ENCODE data around the gene CLCNKB. TPM values are rescaled to one million over a fixed set of nuclear protein-coding genes. Genes with fewer than 3 reads are reported as not detected.
A peak's percentile ranks its signal among the peaks of the same experiment; 100 is the strongest.

CLCNKB gene
- total and polyA plus RNA-seq, 2 experiments from 2014 or later, result 24.8 to 55.6 TPM

GRCh38 chr1:16085522-16085921 is 41.9 kb downstream of the CLCNKB start:
- no peak overlapping the region for H3K27ac ChIP-seq
- no peaks in the 10 kb centered on the region for H3K9me3 ChIP-seq (ENCODE audit: low read depth)
- peaks cover 4% of the 10 kb centered on the region for H3K4me1 ChIP-seq (ENCODE audit: low read depth)
- no peak for TF ChIP-seq CTCF (IDR thresholded peaks at IDR 0.05; ENCODE audit: low read depth, low read length)
- no peaks in the 10 kb centered on the region for H3K36me3 ChIP-seq
- DNase-seq (ENCODE audit: low read depth in 1 of 2, low spot score in 1 of 2), result no peak
- no peak overlapping the region for H3K4me3 ChIP-seq
- H3K27me3 ChIP-seq, result no peaks in the 10 kb centered on the region

GRCh38 chr1:16087733-16088132 is 44.2 kb downstream of the CLCNKB start:
- no peak overlapping the region for H3K4me3 ChIP-seq
- DNase-seq (ENCODE audit: low read depth in 1 of 2, low spot score in 1 of 2), result no peak
- peaks cover 4% of the 10 kb centered on the region for H3K4me1 ChIP-seq (ENCODE audit: low read depth)
- H3K36me3 ChIP-seq, result no peaks in the 10 kb centered on the region
- H3K27me3 ChIP-seq, result no peaks in the 10 kb centered on the region
- H3K27ac ChIP-seq, result no peak overlapping the region
- H3K9me3 ChIP-seq (ENCODE audit: low read depth), result no peaks in the 10 kb centered on the region
- TF ChIP-seq CTCF (IDR thresholded peaks at IDR 0.05; ENCODE audit: low read depth, low read length), result no peak

GRCh38 chr1:16088351-16088911 is 44.8 kb downstream of the CLCNKB start:
- H3K27ac ChIP-seq, result no peak overlapping the region
- H3K27me3 ChIP-seq, result no peaks in the 10 kb centered on the region
- TF ChIP-seq CTCF (IDR thresholded peaks at IDR 0.05; ENCODE audit: low read depth, low read length), result no peak
- no peak overlapping the region for H3K4me3 ChIP-seq
- no peak for DNase-seq (ENCODE audit: low read depth in 1 of 2, low spot score in 1 of 2)
- no peaks in the 10 kb centered on the region for H3K36me3 ChIP-seq
- no peaks in the 10 kb centered on the region for H3K9me3 ChIP-seq (ENCODE audit: low read depth)
- H3K4me1 ChIP-seq (ENCODE audit: low read depth), result peaks cover 4% of the 10 kb centered on the region

GRCh38 chr1:16088996-16089395 is 45.4 kb downstream of the CLCNKB start:
- no peak overlapping the region for H3K27ac ChIP-seq
- no peaks in the 10 kb centered on the region for H3K9me3 ChIP-seq (ENCODE audit: low read depth)
- peak in 1 of 2 donors; percentile 89 for DNase-seq (ENCODE audit: low read depth in 1 of 2, low spot score in 1 of 2)
- peaks cover 4% of the 10 kb centered on the region for H3K4me1 ChIP-seq (ENCODE audit: low read depth)
- H3K27me3 ChIP-seq, result no peaks in the 10 kb centered on the region
- no peak overlapping the region for H3K4me3 ChIP-seq
- H3K36me3 ChIP-seq, result no peaks in the 10 kb centered on the region
- TF ChIP-seq CTCF (IDR thresholded peaks at IDR 0.05; ENCODE audit: low read depth, low read length), result no peak

- H3K4me3 ChIP-seq, result no peak overlapping the region
- H3K4me1 ChIP-seq (ENCODE audit: low read depth), result peaks cover 4% of the 10 kb centered on the region
- no peak for TF ChIP-seq CTCF (IDR thresholded peaks at IDR 0.05; ENCODE audit: low read depth, low read length)
- no peaks in the 10 kb centered on the region for H3K36me3 ChIP-seq
- H3K9me3 ChIP-seq (ENCODE audit: low read depth), result no peaks in the 10 kb centered on the region
- H3K27me3 ChIP-seq, result no peaks in the 10 kb centered on the region
- no peak overlapping the region for H3K27ac ChIP-seq
- DNase-seq (ENCODE audit: low read depth in 1 of 2, low spot score in 1 of 2), result no peak
These were observed 46.7 kb downstream of the CLCNKB start for GRCh38 chr1:16090076-16090826.

All from cardiac muscle cell (in vitro differentiated cells and primary cell).